HEK293 (cell line): Measurements from ENCODE around the gene HOXC10.

Experiments
- AEBP2 ChIP-seq: fragments of 450-650 bp; formaldehyde crosslinking; IDR thresholded peaks from 2 replicates; pipeline ENCODE4 v1.5.1; 2016; ENCODE audit warnings: missing biosample characterization, missing genetic modification characterization, borderline replicate concordance
- EGR2 ChIP-seq: fragments of 450-650 bp; formaldehyde crosslinking; IDR thresholded peaks from 2 replicates; pipeline ENCODE4 v1.5.1; 2016; ENCODE audit warnings: low read depth, missing biosample characterization, missing genetic modification characterization
- FEZF1 ChIP-seq: fragments of 450-650 bp; formaldehyde crosslinking; IDR thresholded peaks from 2 replicates; pipeline ENCODE4 v1.5.1; 2016; ENCODE audit warnings: missing biosample characterization, missing genetic modification characterization
- MEIS1 ChIP-seq: sonication (generic); formaldehyde crosslinking; IDR thresholded peaks from 2 replicates; pipeline ENCODE4 v1.8.1; 2022; ENCODE audit warnings: missing genetic modification reagents, mild to moderate bottlenecking, borderline replicate concordance
- PRDM10 ChIP-seq: fragments of 450-650 bp; formaldehyde crosslinking; IDR thresholded peaks from 2 replicates; pipeline ENCODE4 v1.5.1; 2016; ENCODE audit warnings: missing biosample characterization, missing genetic modification characterization
- SP3 ChIP-seq: fragments of 450-650 bp; formaldehyde crosslinking; IDR thresholded peaks from 2 replicates; pipeline ENCODE4 v1.5.1; 2016; ENCODE audit warnings: missing biosample characterization, missing genetic modification characterization
- ZNF426 ChIP-seq: fragments of 450-650 bp; formaldehyde crosslinking; IDR thresholded peaks from 2 replicates; pipeline ENCODE4 v1.5.1; 2017; ENCODE audit warnings: missing biosample characterization, missing genetic modification characterization, mild to moderate bottlenecking, inconsistent platforms, moderate library complexity
- ZNF48 ChIP-seq: fragments of 450-650 bp; formaldehyde crosslinking; IDR thresholded peaks from 2 replicates; pipeline ENCODE4 v1.5.1; 2016; ENCODE audit warnings: missing biosample characterization, missing genetic modification characterization
- ZNF518A ChIP-seq: fragments of 450-650 bp; formaldehyde crosslinking; conservative IDR thresholded peaks from 2 replicates; pipeline ENCODE4 v1.5.1; 2016; ENCODE audit warnings: low read depth, missing biosample characterization, missing genetic modification characterization
- ZNF558 ChIP-seq: fragments of 450-650 bp; formaldehyde crosslinking; IDR thresholded peaks from 2 replicates; pipeline ENCODE4 v1.5.1; 2016; ENCODE audit warnings: missing biosample characterization, missing genetic modification characterization
- ZNF645 ChIP-seq: fragments of 450-650 bp; formaldehyde crosslinking; IDR thresholded peaks from 2 replicates; pipeline ENCODE4; 2016; ENCODE audit warnings: missing biosample characterization, missing genetic modification characterization
- TF ChIP-seq, protein P1 (sequence below): fragments of 450-650 bp; formaldehyde crosslinking; IDR thresholded peaks from 2 replicates; pipeline ENCODE4 v1.5.1; 2016; ENCODE audit warnings: missing biosample characterization, missing genetic modification characterization, low read depth

The HOXC10 gene

DNA sequence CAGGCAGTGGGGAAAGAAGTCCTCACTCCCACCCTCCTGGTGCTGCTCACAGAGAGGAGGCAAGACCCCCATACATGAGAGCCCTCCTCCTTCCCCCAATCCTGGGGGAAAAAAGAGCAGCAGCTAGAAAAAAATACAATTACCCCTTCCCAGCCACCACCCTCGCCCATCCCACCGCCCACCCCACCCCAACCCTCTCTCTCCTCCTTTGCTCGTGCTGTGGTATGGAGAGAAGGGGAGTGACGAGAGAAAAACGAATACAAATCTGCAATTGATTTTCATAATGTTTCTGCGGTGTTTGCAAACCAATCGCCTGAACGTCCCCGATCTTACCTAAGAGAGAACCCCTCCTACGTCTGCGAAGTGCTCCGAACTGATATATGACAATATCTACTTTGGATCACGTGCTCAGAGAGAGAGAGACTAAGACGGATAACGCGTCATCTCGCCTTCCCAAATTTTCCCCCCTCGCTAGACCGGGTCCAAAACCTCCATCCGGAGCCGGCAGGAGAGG is 12.2 kb upstream of the HOXC10 start, which contains the start of gene HOXC11 (continued):
- TF ChIP-seq ZNF518A (tag by site-specific recombination): no peak
- TF ChIP-seq PRDM10 (tag by site-specific recombination): peak; percentile 50
- no peak for TF ChIP-seq MEIS1 (CRISPR knock-in tag)
- no peak for TF ChIP-seq ZNF48 (tag by site-specific recombination)
- no peak for TF ChIP-seq FEZF1
- no peak for TF ChIP-seq ZNF426 (tag by site-specific recombination)
- TF ChIP-seq AEBP2 (tag by site-specific recombination): no peak
- 0 out of 2 replicates have a peak, but pooled peaks have one; percentile 51 for TF ChIP-seq EGR2 (tag by site-specific recombination)
- no peak for TF ChIP-seq ZNF645 (tag by site-specific recombination)
- peak; percentile 31; the same call in 1 of the 2 replicates for TF ChIP-seq SP3 (tag by site-specific recombination)
- TF ChIP-seq, protein P1, sequence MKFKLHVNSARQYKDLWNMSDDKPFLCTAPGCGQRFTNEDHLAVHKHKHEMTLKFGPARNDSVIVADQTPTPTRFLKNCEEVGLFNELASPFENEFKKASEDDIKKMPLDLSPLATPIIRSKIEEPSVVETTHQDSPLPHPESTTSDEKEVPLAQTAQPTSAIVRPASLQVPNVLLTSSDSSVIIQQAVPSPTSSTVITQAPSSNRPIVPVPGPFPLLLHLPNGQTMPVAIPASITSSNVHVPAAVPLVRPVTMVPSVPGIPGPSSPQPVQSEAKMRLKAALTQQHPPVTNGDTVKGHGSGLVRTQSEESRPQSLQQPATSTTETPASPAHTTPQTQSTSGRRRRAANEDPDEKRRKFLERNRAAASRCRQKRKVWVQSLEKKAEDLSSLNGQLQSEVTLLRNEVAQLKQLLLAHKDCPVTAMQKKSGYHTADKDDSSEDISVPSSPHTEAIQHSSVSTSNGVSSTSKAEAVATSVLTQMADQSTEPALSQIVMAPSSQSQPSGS (tag by site-specific recombination): no peak
- TF ChIP-seq ZNF558 (tag by site-specific recombination): no peak
